Middle frontal gyrus (tissue), 1 donor: ENCODE measurements around the gene TRABD2B.

ENCODE experiments used
- DNase-seq: peaks from one replicate; pipeline ENCODE4 v3.0.0-alpha.2; 2015; ENCODE audit warnings: low spot score; ENCODE audit errors: extremely low spot score

Gene TRABD2B

GRCh38 chr1:47779613-47780012, 217.6 kb downstream of the TRABD2B start:
- DNase-seq = no peak

- no peak for DNase-seq
Observed at GRCh38 chr1:47778280-47778679, 218.9 kb downstream of the TRABD2B start.

- no peak for DNase-seq
Observed at GRCh38 chr1:47777322-47777721, 219.9 kb downstream of the TRABD2B start.

GRCh38 chr1:47776667-47777131, 220.5 kb downstream of the TRABD2B start:
- no peak for DNase-seq

GRCh38 chr1:47774986-47775834, 222.0 kb downstream of the TRABD2B start:
- no peak for DNase-seq

GRCh38 chr1:47772960-47773682, 224.1 kb downstream of the TRABD2B start:
- no peak for DNase-seq

GRCh38 chr1:47772281-47772680, 224.9 kb downstream of the TRABD2B start:
- DNase-seq = no peak

- no peak for DNase-seq
Observed at GRCh38 chr1:47771751-47772150, 225.4 kb downstream of the TRABD2B start.

- DNase-seq = no peak
Observed at GRCh38 chr1:47769983-47770382, 227.2 kb downstream of the TRABD2B start.

- DNase-seq = no peak
Observed at GRCh38 chr1:47769295-47769694, 227.9 kb downstream of the TRABD2B start.

- no peak for DNase-seq
Observed at GRCh38 chr1:47767741-47768100, 229.5 kb downstream of the TRABD2B start.

GRCh38 chr1:47766832-47767740, 230.1 kb downstream of the TRABD2B start:
- DNase-seq = no peak

GRCh38 chr1:47765742-47766485, 231.3 kb downstream of the TRABD2B start:
- DNase-seq = no peak

GRCh38 chr1:47765236-47765635, 231.9 kb downstream of the TRABD2B start:
- DNase-seq = no peak

GRCh38 chr1:47764461-47765046, 232.6 kb downstream of the TRABD2B start:
- DNase-seq = no peak

- no peak for DNase-seq
Observed at GRCh38 chr1:47763591-47764171, 233.5 kb downstream of the TRABD2B start.

GRCh38 chr1:47761974-47762373, 235.2 kb downstream of the TRABD2B start:
- no peak for DNase-seq

GRCh38 chr1:47761201-47761930, 235.8 kb downstream of the TRABD2B start:
- no peak for DNase-seq

- no peak for DNase-seq
Observed at GRCh38 chr1:47759936-47760629, 237.1 kb downstream of the TRABD2B start.
